Measurements from ENCODE around the gene VTN.
A peak's percentile ranks its signal among the peaks of the same experiment; 100 is the strongest.

VTN gene

GRCh38 chr17:28320215-28321061 lies 49.7 kb downstream of the VTN start:
- H3K4me3 ChIP-seq (ENCODE audit: low read depth, low read length) = peak overlapping the region; percentile 75
- H3K27ac ChIP-seq = no peak overlapping the region
- no peaks in the 10 kb centered on the region for H3K36me3 ChIP-seq (replicated peaks)
- DNase-seq = no peak
- in situ Hi-C loops (cut with HindIII; ENCODE audit: low pct_ligation_motif_present, low sequenced_read_pairs) = no loop called here
- no peak for TF ChIP-seq CTCF (IDR thresholded peaks at IDR 0.05; ENCODE audit: low read depth, low read length, missing control alignments)
- no peaks in the 10 kb centered on the region for H3K27me3 ChIP-seq (replicated peaks)

GRCh38 chr17:28319598-28319935 lies 50.5 kb downstream of the VTN start:
- in situ Hi-C loops (cut with HindIII; ENCODE audit: low pct_ligation_motif_present, low sequenced_read_pairs) = no loop called here
- H3K36me3 ChIP-seq (replicated peaks) = no peaks in the 10 kb centered on the region
- H3K27me3 ChIP-seq (replicated peaks) = no peaks in the 10 kb centered on the region
- TF ChIP-seq CTCF (IDR thresholded peaks at IDR 0.05; ENCODE audit: low read depth, low read length, missing control alignments) = no peak
- H3K4me3 ChIP-seq (ENCODE audit: low read depth, low read length) = peak overlapping the region; percentile 75
- no peak for DNase-seq
- no peak overlapping the region for H3K27ac ChIP-seq

- DNase-seq = peak; percentile 98
- in situ Hi-C loops (cut with HindIII; ENCODE audit: low pct_ligation_motif_present, low sequenced_read_pairs) = no loop called here
- peak; percentile 30 for TF ChIP-seq CTCF (IDR thresholded peaks at IDR 0.05; ENCODE audit: low read depth, low read length, missing control alignments)
- H3K36me3 ChIP-seq (replicated peaks) = no peaks in the 10 kb centered on the region
- peak within 1 kb of the TSS; percentile 75 for H3K4me3 ChIP-seq (ENCODE audit: low read depth, low read length)
- H3K27ac ChIP-seq = no peak within 1 kb of the TSS
- no peaks in the 10 kb centered on the region for H3K27me3 ChIP-seq (replicated peaks)
These were observed 51.1 kb downstream of the VTN start, which contains the start of gene TMEM97 for GRCh38 chr17:28318759-28319597. Gene TMEM97 (plus strand): TSS chr17:28319200. CDS start chr17:28319240, 40 bp downstream.

GRCh38 chr17:28317966-28318758 lies 51.9 kb downstream of the VTN start:
- no peak for DNase-seq
- Histone ChIP-seq H3K27ac (no peak overlapping the region), H3K27me3 (replicated peaks) (no peaks in the 10 kb centered on the region), H3K36me3 (replicated peaks) (no peaks in the 10 kb centered on the region), H3K4me3 (ENCODE audit: low read depth, low read length) (peak overlapping the region; percentile 75)
- no peak for TF ChIP-seq CTCF (IDR thresholded peaks at IDR 0.05; ENCODE audit: low read depth, low read length, missing control alignments)
- in situ Hi-C loops (cut with HindIII; ENCODE audit: low pct_ligation_motif_present, low sequenced_read_pairs) = no loop called here

All from brain microvascular endothelial cell (primary cell).